Measurements from ENCODE around the gene DNM1.

DNA sequence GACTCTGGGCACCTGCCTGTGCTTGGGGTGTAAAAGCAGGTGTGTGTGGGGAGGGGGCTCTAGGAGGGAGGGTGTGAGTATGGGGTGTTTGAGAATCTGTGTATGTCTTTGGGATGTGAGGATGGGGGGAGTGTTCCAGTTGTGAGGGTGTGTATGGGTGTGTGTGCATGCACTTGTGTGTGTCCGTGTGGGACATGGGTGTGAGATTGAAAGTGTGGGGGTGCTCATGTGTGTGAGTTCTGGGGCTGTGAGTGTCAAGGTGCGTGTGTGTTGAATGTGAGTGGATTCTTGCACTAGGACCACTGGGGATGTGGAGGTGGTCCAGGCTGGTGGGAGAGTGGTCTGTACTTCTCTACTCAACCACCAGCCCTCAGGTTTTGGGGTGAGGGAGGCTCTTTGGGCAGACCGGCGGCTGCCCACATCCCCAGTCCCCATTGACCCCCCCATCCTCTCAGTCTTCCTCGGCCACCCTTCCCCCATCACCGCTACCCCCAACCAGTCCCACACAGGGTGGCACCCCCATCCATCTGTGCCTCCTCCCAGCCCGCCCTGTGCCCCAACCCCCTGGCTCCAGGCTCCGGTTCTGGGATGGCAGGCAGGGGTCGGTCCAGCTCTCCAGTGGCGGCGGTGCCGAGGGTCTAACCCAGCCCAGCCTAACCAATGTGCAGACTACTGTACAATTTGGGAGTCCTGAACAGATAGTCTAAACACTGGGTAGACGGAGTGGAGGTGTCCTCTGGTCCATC is 41.1 kb downstream of the DNM1 start:
- TF ChIP-seq, protein P1, sequence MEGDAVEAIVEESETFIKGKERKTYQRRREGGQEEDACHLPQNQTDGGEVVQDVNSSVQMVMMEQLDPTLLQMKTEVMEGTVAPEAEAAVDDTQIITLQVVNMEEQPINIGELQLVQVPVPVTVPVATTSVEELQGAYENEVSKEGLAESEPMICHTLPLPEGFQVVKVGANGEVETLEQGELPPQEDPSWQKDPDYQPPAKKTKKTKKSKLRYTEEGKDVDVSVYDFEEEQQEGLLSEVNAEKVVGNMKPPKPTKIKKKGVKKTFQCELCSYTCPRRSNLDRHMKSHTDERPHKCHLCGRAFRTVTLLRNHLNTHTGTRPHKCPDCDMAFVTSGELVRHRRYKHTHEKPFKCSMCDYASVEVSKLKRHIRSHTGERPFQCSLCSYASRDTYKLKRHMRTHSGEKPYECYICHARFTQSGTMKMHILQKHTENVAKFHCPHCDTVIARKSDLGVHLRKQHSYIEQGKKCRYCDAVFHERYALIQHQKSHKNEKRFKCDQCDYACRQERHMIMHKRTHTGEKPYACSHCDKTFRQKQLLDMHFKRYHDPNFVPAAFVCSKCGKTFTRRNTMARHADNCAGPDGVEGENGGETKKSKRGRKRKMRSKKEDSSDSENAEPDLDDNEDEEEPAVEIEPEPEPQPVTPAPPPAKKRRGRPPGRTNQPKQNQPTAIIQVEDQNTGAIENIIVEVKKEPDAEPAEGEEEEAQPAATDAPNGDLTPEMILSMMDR (IDR thresholded peaks at IDR 0.05), result no peak
- TF ChIP-seq POLR2A (IDR thresholded peaks at IDR 0.05) (no peak), POLR2AphosphoS5 (IDR thresholded peaks at IDR 0.05) (no peak), EP300 (IDR thresholded peaks at IDR 0.05) (no peak)
